HUES6 (cell line): ENCODE results near the gene GRID1.

ENCODE experiments used
- H3K27ac ChIP-seq: 2 replicates; pipeline ENCODE4 v1.7.0; 2013; ENCODE audit warnings: low read depth, mild to moderate bottlenecking, low read length, inconsistent platforms
- H3K27me3 ChIP-seq: 2 replicates; pipeline ENCODE4 v1.6.1; 2013; ENCODE audit warnings: low read length; ENCODE audit not compliant: control insufficient read depth, insufficient read depth
- H3K36me3 ChIP-seq: 2 replicates; pipeline ENCODE4 v1.6.1; 2013; ENCODE audit warnings: low read length; ENCODE audit not compliant: control insufficient read depth, insufficient read depth
- H3K4me1 ChIP-seq: 2 replicates; pipeline ENCODE4 v1.6.1; 2013; ENCODE audit warnings: low read length; ENCODE audit not compliant: control insufficient read depth, insufficient read depth
- H3K4me3 ChIP-seq: 2 replicates; pipeline ENCODE4 v1.5.1; 2013; ENCODE audit warnings: low read depth, low read length
- H3K9ac ChIP-seq: one replicate; pipeline ENCODE4 v1.6.1; 2013; ENCODE audit warnings: mild to moderate bottlenecking, low read length
- H3K9me3 ChIP-seq: 2 replicates; pipeline ENCODE4 v1.6.1; 2013; ENCODE audit warnings: low read depth, low read length; ENCODE audit not compliant: control insufficient read depth, insufficient read depth

The GRID1 gene

DNA sequence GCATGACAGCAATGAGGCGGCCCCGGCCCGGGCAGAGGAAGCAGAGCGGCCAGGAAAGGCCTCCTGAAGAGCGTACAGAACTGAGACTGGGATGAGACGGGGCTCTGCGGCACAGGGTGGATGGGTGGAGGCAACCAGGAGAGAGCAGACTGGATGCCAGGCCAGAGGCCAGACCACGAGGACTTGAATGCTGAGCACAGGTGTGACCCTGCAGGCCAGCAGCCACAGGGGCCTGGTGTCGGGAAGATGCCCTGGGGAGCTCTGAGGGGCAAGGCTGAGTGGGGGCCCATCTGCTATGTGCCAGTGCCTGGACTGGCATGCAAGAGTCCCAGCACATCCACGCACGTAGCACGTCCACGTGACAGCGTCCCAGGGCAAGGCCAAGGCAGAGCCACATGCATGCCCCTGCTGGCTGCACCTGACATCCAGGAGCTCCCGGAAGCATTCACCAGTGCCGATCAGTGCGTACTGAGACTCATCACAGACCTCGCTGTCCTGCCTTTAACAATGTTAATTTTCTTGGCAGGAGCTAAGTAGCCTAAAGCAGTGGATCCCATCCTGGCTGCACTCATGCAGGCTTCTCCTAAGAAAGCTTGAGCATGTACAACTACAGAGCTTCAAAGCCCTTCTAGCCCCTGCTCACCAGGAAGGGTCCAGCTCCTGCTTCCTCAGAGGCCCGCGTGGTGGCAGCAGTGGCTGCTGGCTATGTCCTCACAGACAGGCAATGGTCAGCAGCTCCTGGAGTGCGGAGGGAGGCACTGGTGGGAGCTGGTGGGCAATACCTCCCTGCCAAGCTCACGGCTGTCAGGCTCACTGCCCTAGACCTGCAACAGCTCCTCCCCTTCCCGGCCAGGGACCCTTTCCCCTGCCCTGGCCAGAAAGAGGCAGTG lies 18.0 kb downstream of the GRID1 start:
- H3K9me3 ChIP-seq, result no peaks in the 10 kb centered on the region
- H3K27ac ChIP-seq, result no peak overlapping the region
- peaks cover 8% of the 10 kb centered on the region; the same call in 1 of the 2 replicates for H3K4me1 ChIP-seq
- H3K4me3 ChIP-seq, result no peak overlapping the region
- no peaks in the 10 kb centered on the region; the same call in 1 of the 2 replicates for H3K27me3 ChIP-seq
- H3K36me3 ChIP-seq, result no peaks in the 10 kb centered on the region
- no peak overlapping the region for H3K9ac ChIP-seq

- H3K9me3 ChIP-seq, result no peaks in the 10 kb centered on the region
- H3K4me1 ChIP-seq, result peaks cover 8% of the 10 kb centered on the region; the same call in 1 of the 2 replicates
- no peak overlapping the region for H3K4me3 ChIP-seq
- H3K9ac ChIP-seq, result no peak overlapping the region
- H3K36me3 ChIP-seq, result no peaks in the 10 kb centered on the region
- H3K27me3 ChIP-seq, result no peaks in the 10 kb centered on the region; the same call in 1 of the 2 replicates
- H3K27ac ChIP-seq, result no peak overlapping the region
These were observed 18.7 kb downstream of the GRID1 start for GRCh38 chr10:86347856-86348255.

DNA sequence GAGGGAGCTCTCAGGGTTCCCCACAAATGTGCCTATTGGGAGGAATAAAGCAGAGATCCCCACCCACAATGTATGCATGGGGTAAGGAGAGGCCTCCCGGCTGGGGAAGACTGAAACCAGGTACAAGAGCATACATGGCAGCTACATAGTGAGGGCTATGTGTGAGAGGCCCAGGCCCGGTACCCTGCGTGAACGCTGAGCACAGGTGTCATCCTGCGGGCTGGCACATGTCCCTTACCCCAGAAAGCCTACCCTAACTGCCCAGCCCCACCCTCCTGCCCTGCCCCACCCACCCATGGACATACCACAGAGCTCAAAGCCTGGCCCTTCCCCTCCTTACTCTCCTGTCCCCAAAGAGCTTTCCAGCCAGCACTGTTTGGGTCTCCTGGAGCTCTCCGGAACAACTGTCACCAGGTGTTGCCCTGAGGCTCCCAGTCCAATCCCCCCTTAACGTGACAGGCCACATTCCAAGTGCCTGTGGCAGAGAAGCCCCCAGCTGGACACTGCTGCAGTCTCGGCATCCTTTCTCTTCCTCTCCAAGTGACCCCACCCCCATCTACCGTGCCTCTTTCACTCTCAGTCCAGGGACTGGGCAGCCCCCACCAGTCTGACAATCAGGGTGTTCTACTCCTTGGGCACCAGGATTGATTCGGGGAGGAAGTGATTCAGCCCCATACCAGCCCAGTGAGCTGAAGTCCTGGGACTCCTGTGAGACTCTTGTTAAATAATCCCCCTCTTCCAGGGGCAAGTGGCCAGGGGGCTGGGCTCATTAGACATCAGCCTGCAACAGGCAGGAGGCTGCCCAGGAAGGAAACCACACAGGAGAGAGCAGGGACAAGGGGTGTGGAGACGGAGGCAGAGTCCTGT lies 19.6 kb downstream of the GRID1 start:
- H3K27ac ChIP-seq, result no peak overlapping the region
- H3K36me3 ChIP-seq, result no peaks in the 10 kb centered on the region
- H3K4me1 ChIP-seq, result peaks cover 8% of the 10 kb centered on the region; the same call in 1 of the 2 replicates
- H3K4me3 ChIP-seq, result no peak overlapping the region
- no peaks in the 10 kb centered on the region for H3K9me3 ChIP-seq
- H3K27me3 ChIP-seq, result no peaks in the 10 kb centered on the region; the same call in 1 of the 2 replicates
- H3K9ac ChIP-seq, result no peak overlapping the region

- Histone ChIP-seq H3K4me3 (no peak overlapping the region), H3K27ac (no peak overlapping the region), H3K27me3 (no peaks in the 10 kb centered on the region), H3K9ac (no peak overlapping the region), H3K9me3 (no peaks in the 10 kb centered on the region), H3K36me3 (no peaks in the 10 kb centered on the region), H3K4me1 (peaks cover 13% of the 10 kb centered on the region)
These were observed 20.5 kb downstream of the GRID1 start for GRCh38 chr10:86345859-86346798.

- no peaks in the 10 kb centered on the region for H3K27me3 ChIP-seq
- H3K9me3 ChIP-seq, result no peaks in the 10 kb centered on the region
- H3K27ac ChIP-seq, result no peak overlapping the region
- no peak overlapping the region for H3K4me3 ChIP-seq
- no peaks in the 10 kb centered on the region for H3K36me3 ChIP-seq
- H3K9ac ChIP-seq, result no peak overlapping the region
- H3K4me1 ChIP-seq, result peaks cover 21% of the 10 kb centered on the region
These were observed 21.2 kb downstream of the GRID1 start for GRCh38 chr10:86345296-86345858.

DNA sequence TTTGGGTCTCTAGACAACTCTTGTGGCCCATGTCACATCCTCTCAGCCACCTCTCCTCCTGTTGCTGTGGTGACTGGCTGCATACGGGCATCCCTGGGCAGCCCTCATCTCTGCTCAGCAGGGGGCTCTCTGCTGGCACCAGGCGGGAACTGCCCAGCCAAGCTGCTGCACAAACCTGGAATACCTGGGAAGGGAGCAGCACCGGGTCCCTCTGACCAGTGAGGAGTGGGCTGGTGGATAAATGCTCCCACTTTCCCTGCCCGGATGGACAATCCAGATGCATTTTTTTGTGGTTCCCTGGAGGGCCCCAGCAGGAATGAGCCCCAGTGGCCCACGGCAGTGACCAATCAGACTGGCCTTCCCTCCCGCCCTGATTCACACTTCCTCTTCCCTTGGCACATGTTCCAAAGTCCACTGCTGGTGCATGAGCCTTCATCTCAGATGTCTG lies 21.9 kb downstream of the GRID1 start:
- H3K27me3 ChIP-seq, result no peaks in the 10 kb centered on the region

DNA sequence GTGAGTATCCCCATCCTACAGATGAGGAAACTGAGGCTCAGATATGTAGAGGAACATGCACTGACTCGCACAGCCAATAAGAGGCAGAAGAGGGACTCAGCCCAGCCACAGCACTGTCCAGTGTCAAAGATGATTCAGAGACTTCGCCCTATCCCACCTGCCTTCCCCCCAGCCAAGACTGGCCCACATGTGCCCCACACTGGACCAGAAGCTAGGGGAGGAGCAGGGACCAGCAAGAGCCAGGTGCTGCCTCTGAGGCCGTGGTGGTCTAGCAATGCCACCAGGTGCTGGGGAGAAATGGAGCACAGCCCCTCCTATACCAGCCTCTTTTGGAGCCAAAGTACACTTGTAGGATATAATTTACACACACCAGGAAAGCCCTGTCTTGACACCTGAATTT lies 22.3 kb downstream of the GRID1 start:
- Histone ChIP-seq H3K36me3 (no peaks in the 10 kb centered on the region), H3K27ac (no peak overlapping the region), H3K4me3 (no peak overlapping the region), H3K9me3 (no peaks in the 10 kb centered on the region), H3K9ac (no peak overlapping the region), H3K27me3 (no peaks in the 10 kb centered on the region), H3K4me1 (peaks cover 25% of the 10 kb centered on the region)

More for the DNA sequence above, 21.9 kb downstream of the GRID1 start:
- Histone ChIP-seq H3K9ac (no peak overlapping the region), H3K4me1 (peaks cover 25% of the 10 kb centered on the region), H3K36me3 (no peaks in the 10 kb centered on the region), H3K9me3 (no peaks in the 10 kb centered on the region), H3K4me3 (no peak overlapping the region), H3K27ac (no peak overlapping the region)

DNA sequence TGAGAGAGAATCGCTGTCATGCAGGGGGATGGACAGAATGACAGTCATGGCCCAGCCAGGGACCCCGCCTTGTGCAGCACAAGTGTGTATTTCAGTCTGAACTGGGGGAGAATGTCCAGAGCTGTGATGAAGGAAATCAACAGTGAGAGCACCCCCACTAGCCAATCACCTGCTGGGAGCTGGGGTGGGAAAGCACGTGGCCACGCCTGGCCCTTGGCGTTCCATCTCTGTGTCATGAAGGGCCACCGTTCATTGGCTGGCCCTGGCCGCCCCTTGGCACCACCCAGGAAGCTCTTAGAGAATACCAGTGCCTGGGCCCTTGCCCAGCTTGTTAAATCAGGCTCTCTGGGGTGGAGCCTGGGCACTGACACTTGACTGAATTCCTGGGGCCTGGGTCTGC lies 22.8 kb downstream of the GRID1 start:
- Histone ChIP-seq H3K27ac (no peak overlapping the region), H3K9me3 (no peaks in the 10 kb centered on the region), H3K4me3 (no peak overlapping the region), H3K9ac (no peak overlapping the region), H3K4me1 (peaks cover 25% of the 10 kb centered on the region), H3K27me3 (no peaks in the 10 kb centered on the region), H3K36me3 (no peaks in the 10 kb centered on the region)

- H3K27ac ChIP-seq, result no peak overlapping the region
- no peak overlapping the region for H3K9ac ChIP-seq
- peaks cover 25% of the 10 kb centered on the region for H3K4me1 ChIP-seq
- H3K27me3 ChIP-seq, result no peaks in the 10 kb centered on the region
- no peak overlapping the region for H3K4me3 ChIP-seq
- H3K9me3 ChIP-seq, result peaks cover 2% of the 10 kb centered on the region; the same call in 1 of the 2 replicates
- no peaks in the 10 kb centered on the region for H3K36me3 ChIP-seq
These were observed 24.3 kb downstream of the GRID1 start for GRCh38 chr10:86342111-86342863.
